Fibroblast of lung (primary cell): ENCODE results near the gene PTDSS2. TPM values are rescaled to one million over a fixed set of nuclear protein-coding genes. Genes with fewer than 3 reads are reported as not detected.

Experiments
- DNase-seq, 2 donors: peaks; one replicate each; pipeline versions ENCODE4 v3.0.0 to v3.0.0-alpha.2; 2010; ENCODE audit warnings: low read depth in 2 of 2
- H2AFZ ChIP-seq: 2 replicates; pipeline ENCODE4 v1.5.1; 2012; ENCODE audit warnings: low read length, control low read depth, inconsistent platforms
- H3K27ac ChIP-seq: 2 replicates; pipeline ENCODE4 v1.5.1; 2011; ENCODE audit warnings: low read length, control low read depth; ENCODE audit not compliant: insufficient read depth
- H3K27me3 ChIP-seq: 2 replicates; pipeline ENCODE4 v1.5.1; 2011; ENCODE audit warnings: mild to moderate bottlenecking, low read length; ENCODE audit not compliant: control insufficient read depth, insufficient read depth
- H3K36me3 ChIP-seq: 2 replicates; pipeline ENCODE4 v1.5.1; 2011; ENCODE audit warnings: low read length; ENCODE audit not compliant: control insufficient read depth, insufficient read depth
- H3K4me1 ChIP-seq: 2 replicates; pipeline ENCODE4 v1.5.1; 2011; ENCODE audit warnings: low read length; ENCODE audit not compliant: control insufficient read depth, insufficient read depth; ENCODE audit errors: extremely low read depth
- H3K4me2 ChIP-seq: 2 replicates; pipeline ENCODE4 v1.5.1; 2011; ENCODE audit warnings: low read length, control low read depth; ENCODE audit not compliant: insufficient read depth; ENCODE audit errors: extremely low read depth
- H3K4me3 ChIP-seq, 4 experiments: fragments of 200-600 bp in 1 of 4; sonication (generic) in 1 of 4; replicated peaks in 1 of 4; 2 replicates each; pipeline ENCODE4 v1.5.1; 2011 to 2016; ENCODE audit warnings: low read length in 4 of 4, low read depth in 3 of 4, mild to moderate bottlenecking in 3 of 4, control low read depth in 2 of 4, inconsistent platforms in 1 of 4, mixed read lengths in 1 of 4; ENCODE audit not compliant: insufficient read depth in 1 of 4; ENCODE audit errors: control extremely low read depth in 1 of 4
- H3K79me2 ChIP-seq: 2 replicates; pipeline ENCODE4 v1.5.1; 2012; ENCODE audit warnings: mild to moderate bottlenecking, low read length, inconsistent platforms; ENCODE audit not compliant: control insufficient read depth, insufficient read depth
- H3K9ac ChIP-seq: 2 replicates; pipeline ENCODE4 v1.5.1; 2011; ENCODE audit warnings: mild to moderate bottlenecking, low read length, control low read depth; ENCODE audit not compliant: insufficient read depth
- H3K9me3 ChIP-seq: 2 replicates; pipeline ENCODE4 v1.5.1; 2012; ENCODE audit warnings: low read depth, low read length; ENCODE audit not compliant: control insufficient read depth, insufficient read depth
- H4K20me1 ChIP-seq: 2 replicates; pipeline ENCODE4 v1.5.1; 2011; ENCODE audit warnings: low read length; ENCODE audit not compliant: control insufficient read depth, insufficient read depth; ENCODE audit errors: extremely low read depth
- CTCF ChIP-seq, 2 donors: IDR thresholded peaks in 1 of 2; conservative IDR thresholded peaks in 1 of 2; 1 replicate in 1 of 2; 2 replicates in 1 of 2; pipeline ENCODE4 v1.5.1; 2011 to 2012; ENCODE audit warnings: low read length in 2 of 2, control low read depth in 1 of 2, inconsistent platforms in 1 of 2, low read depth in 1 of 2, mild to moderate bottlenecking in 1 of 2
- EZH2 ChIP-seq: IDR thresholded peaks from 2 replicates; pipeline ENCODE4 v1.5.1; 2012; ENCODE audit warnings: low read length, control low read depth, mild to moderate bottlenecking; ENCODE audit errors: missing control alignments
- polyA plus RNA-seq, 2 donors: library from polyadenylated mRNA; depleted of rRNA in 1 of 2; stranded (reverse) in 1 of 2; unstranded in 1 of 2; fragments of >200 nt; gene quantifications; 2 replicates each; pipeline ENCODE4 v1.2.1, GENCODE V29; 2011 to 2012; ENCODE audit warnings: missing spikeins in 1 of 2
- total RNA-seq: library from RNA; depleted of rRNA; stranded (reverse); fragments of >200 nt; gene quantifications from 2 replicates; pipeline ENCODE4 v1.2.1, GENCODE V29; 2014

The PTDSS2 gene
- total and polyA plus RNA-seq, 2 donors (not counting 1 experiment from before 2014, with no cell fraction given), result 17.4 to 36.7 TPM

- peak overlapping the region in 1 of 4 experiments; percentile 17 for H3K4me3 ChIP-seq
Observed at GRCh38 chr11:414318-414857, 35.7 kb upstream of the PTDSS2 start.

DNA sequence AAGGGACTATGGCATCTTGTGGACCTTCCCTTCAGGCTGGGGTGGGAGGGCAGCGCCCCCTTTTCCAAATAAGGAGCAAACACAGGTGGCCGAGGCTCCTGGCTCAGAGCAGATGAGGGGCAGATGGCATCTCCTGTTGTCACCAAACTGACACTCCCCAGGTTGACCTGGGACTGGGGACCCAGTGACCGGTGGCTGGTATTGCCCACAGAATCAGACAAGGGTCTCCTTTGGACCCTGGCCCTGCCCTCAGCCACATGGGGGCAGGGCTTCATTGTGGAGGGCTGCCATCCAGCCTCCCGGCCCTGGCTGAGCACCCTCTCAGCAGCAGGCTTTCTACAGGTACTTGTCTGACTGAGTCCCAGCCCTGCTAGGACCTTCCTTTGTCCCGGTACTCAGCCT lies 34.4 kb upstream of the PTDSS2 start:
- Histone ChIP-seq H3K36me3 (no peaks in the 10 kb centered on the region), H3K4me1 (peaks cover 6% of the 10 kb centered on the region), H3K4me3 (no peak overlapping the region), H2AFZ (no peak overlapping the region), H3K9me3 (no peaks in the 10 kb centered on the region), H3K27ac (no peak overlapping the region), H3K9ac (no peak overlapping the region), H4K20me1 (no peaks in the 10 kb centered on the region), H3K27me3 (peaks cover 3% of the 10 kb centered on the region), H3K79me2 (no peaks in the 10 kb centered on the region), H3K4me2 (no peak overlapping the region)
- no peak for DNase-seq
- TF ChIP-seq CTCF (conservative IDR thresholded peaks at IDR 0.05 in 1 of 2, IDR thresholded peaks at IDR 0.05 in 1 of 2; ENCODE audit: low read depth in 1 of 2, low read length in 2 of 2), result no peak
- TF ChIP-seq EZH2, result no peak

More at GRCh38 chr11:414318-414857, 35.7 kb upstream of the PTDSS2 start:
- Histone ChIP-seq H3K27ac (no peak overlapping the region), H3K36me3 (no peaks in the 10 kb centered on the region), H3K79me2 (no peaks in the 10 kb centered on the region), H4K20me1 (no peaks in the 10 kb centered on the region), H3K9me3 (no peaks in the 10 kb centered on the region), H2AFZ (no peak overlapping the region), H3K4me2 (no peak overlapping the region), H3K27me3 (peaks cover 3% of the 10 kb centered on the region), H3K9ac (peak overlapping the region; percentile 16), H3K4me1 (peaks cover 6% of the 10 kb centered on the region)
- no peak for TF ChIP-seq EZH2
- no peak for TF ChIP-seq CTCF (conservative IDR thresholded peaks at IDR 0.05 in 1 of 2, IDR thresholded peaks at IDR 0.05 in 1 of 2; ENCODE audit: low read depth in 1 of 2, low read length in 2 of 2)
- no peak for DNase-seq

DNA sequence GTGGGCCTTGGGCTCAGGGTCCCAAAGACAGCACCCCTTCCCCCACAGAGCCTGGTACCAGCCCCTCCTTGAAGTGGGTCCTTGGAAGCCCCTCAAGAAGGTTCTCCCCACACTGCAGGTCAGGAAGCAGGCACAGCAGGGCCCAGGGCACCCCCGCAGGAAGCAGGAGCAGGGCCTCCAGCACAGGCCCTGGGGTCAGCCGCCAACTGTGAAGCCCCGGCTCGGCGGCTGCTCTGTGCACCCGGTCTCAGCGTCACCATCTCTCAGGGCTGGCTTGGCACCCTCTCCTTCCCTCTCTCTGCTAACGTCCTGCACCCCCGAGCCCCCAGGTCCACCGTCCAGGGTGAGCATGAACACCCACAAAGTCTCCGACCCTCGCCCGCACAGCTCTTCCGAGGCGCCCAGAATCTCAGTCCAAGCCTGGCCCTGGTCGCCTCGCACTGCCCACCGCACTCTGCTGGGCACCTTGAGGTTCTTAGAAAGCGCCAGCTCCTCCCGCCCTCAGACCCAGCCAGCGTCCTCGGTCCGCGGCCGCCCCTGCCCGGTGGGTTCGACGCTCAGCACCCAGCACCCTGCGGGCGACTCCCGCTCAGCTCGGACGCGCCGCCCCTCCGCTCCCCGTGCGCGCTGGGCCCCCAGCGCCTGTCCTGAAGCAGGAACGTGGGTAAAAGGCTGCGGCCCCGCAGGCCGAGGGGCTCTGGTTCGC lies 33.9 kb upstream of the PTDSS2 start:
- H3K36me3 ChIP-seq, result no peaks in the 10 kb centered on the region
- peaks cover 6% of the 10 kb centered on the region for H3K4me1 ChIP-seq
- H3K27ac ChIP-seq, result no peak overlapping the region
- peak overlapping the region in 2 of 4 experiments; percentile 12 to 47 for H3K4me3 ChIP-seq
- no peaks in the 10 kb centered on the region for H3K9me3 ChIP-seq
- H3K9ac ChIP-seq, result no peak overlapping the region
- peak overlapping the region; percentile 25 for H3K4me2 ChIP-seq
- H4K20me1 ChIP-seq, result no peaks in the 10 kb centered on the region
- H3K27me3 ChIP-seq, result peaks cover 3% of the 10 kb centered on the region
- H2AFZ ChIP-seq, result no peak overlapping the region
- TF ChIP-seq EZH2, result no peak
- no peak for TF ChIP-seq CTCF (conservative IDR thresholded peaks at IDR 0.05 in 1 of 2, IDR thresholded peaks at IDR 0.05 in 1 of 2; ENCODE audit: low read depth in 1 of 2, low read length in 2 of 2)
- H3K79me2 ChIP-seq, result no peaks in the 10 kb centered on the region
- no peak for DNase-seq
